Stomach (tissue), 4 donors: Measurements from ENCODE around the gene DOCK1.

Experiments used
- EP300 ChIP-seq: sonication (generic); formaldehyde crosslinking; IDR thresholded peaks from one replicate; pipeline ENCODE4 v1.6.1; 2017; ENCODE audit warnings: antibody characterized with exemption
- POLR2A ChIP-seq, 4 donors: fragments of 450-650 bp; IDR thresholded peaks; one replicate each; pipeline ENCODE4 v1.6.1; 2016; ENCODE audit warnings: antibody characterized with exemption in 4 of 4, control low read depth in 2 of 4, mild to moderate bottlenecking in 1 of 4, moderate library complexity in 1 of 4
- TF ChIP-seq, protein P1 (sequence below), 7 experiments: fragments of 450-650 bp in 4 of 7; fragments of 200-600 bp in 3 of 7; sonication (generic) in 3 of 7; IDR thresholded peaks; one replicate each; pipeline ENCODE4 v1.5.1; 2016 to 2019; ENCODE audit warnings: antibody characterized with exemption in 7 of 7, control low read depth in 2 of 7, mild to moderate bottlenecking in 1 of 7

DNA sequence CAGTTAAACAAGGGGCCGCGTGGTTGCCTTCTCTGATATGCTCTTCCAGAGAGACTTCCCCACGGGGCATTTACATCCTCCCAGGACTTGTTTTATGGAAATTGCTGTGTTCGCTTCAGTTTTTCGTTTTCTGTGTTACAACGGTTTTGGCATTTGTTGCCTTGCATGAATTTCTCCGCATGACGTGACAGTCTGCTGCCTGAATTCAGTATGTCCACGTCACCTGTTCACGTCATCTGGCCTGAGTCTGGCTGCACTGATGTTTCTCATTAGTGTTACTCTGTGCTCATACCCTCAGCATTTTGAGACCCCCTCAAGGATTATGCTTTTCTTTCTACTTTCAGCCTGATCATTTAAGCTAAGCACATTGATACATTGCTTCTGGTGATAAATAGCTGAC is 340.2 kb downstream of the DOCK1 start:
- TF ChIP-seq, protein P1, sequence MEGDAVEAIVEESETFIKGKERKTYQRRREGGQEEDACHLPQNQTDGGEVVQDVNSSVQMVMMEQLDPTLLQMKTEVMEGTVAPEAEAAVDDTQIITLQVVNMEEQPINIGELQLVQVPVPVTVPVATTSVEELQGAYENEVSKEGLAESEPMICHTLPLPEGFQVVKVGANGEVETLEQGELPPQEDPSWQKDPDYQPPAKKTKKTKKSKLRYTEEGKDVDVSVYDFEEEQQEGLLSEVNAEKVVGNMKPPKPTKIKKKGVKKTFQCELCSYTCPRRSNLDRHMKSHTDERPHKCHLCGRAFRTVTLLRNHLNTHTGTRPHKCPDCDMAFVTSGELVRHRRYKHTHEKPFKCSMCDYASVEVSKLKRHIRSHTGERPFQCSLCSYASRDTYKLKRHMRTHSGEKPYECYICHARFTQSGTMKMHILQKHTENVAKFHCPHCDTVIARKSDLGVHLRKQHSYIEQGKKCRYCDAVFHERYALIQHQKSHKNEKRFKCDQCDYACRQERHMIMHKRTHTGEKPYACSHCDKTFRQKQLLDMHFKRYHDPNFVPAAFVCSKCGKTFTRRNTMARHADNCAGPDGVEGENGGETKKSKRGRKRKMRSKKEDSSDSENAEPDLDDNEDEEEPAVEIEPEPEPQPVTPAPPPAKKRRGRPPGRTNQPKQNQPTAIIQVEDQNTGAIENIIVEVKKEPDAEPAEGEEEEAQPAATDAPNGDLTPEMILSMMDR (IDR thresholded peaks at IDR 0.05): no peak
- TF ChIP-seq POLR2A (IDR thresholded peaks at IDR 0.05): no peak
- TF ChIP-seq EP300: no peak
